GM19324 (cell line): ENCODE data around the gene LRRFIP1.

Source experiments
- ATAC-seq: cut with Tn5 transposase; IDR thresholded peaks from one replicate; pipeline ENCODE4 v1.9.1; 2021; ENCODE audit warnings: mild to moderate bottlenecking, moderate library complexity; ENCODE audit not compliant: unreplicated experiment, low FRiP score

The LRRFIP1 gene

GRCh38 chr2:237616734-237617586 lies 10.4 kb upstream of the LRRFIP1 start:
- ATAC-seq = no peak

GRCh38 chr2:237617587-237617982 lies 9.8 kb upstream of the LRRFIP1 start:
- ATAC-seq = no peak

- ATAC-seq = no peak
Measured at GRCh38 chr2:237618449-237618848, 8.9 kb upstream of the LRRFIP1 start.

- ATAC-seq = no peak
Measured at GRCh38 chr2:237623428-237624403, 3.7 kb upstream of the LRRFIP1 start.

GRCh38 chr2:237624565-237624964 lies 2.8 kb upstream of the LRRFIP1 start:
- ATAC-seq = no peak

GRCh38 chr2:237625216-237625705 lies 2.1 kb upstream of the LRRFIP1 start:
- no peak for ATAC-seq

GRCh38 chr2:237625777-237626176 lies 1.6 kb upstream of the LRRFIP1 start:
- no peak for ATAC-seq

GRCh38 chr2:237626813-237627440 lies 460 bp upstream of the LRRFIP1 start:
- ATAC-seq = no peak

GRCh38 chr2:237628247-237629187 lies 1.1 kb downstream of the LRRFIP1 start:
- no peak for ATAC-seq

- no peak for ATAC-seq
Measured at GRCh38 chr2:237629188-237629534, 1.8 kb downstream of the LRRFIP1 start.

- ATAC-seq = no peak
Measured at GRCh38 chr2:237629739-237630138, 2.4 kb downstream of the LRRFIP1 start.

GRCh38 chr2:237630216-237631000 lies 3.0 kb downstream of the LRRFIP1 start:
- no peak for ATAC-seq

GRCh38 chr2:237631007-237631785 lies 3.8 kb downstream of the LRRFIP1 start:
- ATAC-seq = no peak

GRCh38 chr2:237631801-237632585 lies 4.6 kb downstream of the LRRFIP1 start:
- no peak for ATAC-seq

GRCh38 chr2:237633061-237633561 lies 5.7 kb downstream of the LRRFIP1 start:
- no peak for ATAC-seq

- no peak for ATAC-seq
Measured at GRCh38 chr2:237636578-237636977, 9.2 kb downstream of the LRRFIP1 start.

GRCh38 chr2:237637429-237638135 lies 10.2 kb downstream of the LRRFIP1 start:
- no peak for ATAC-seq
